Stimulated activated CD8-positive, alpha-beta memory T cell treated with anti-CD3 and anti-CD28 coated beads, Interleukin-4, amount 100 ng/mL, for 48 hours (primary cell): Measurements from ENCODE around the gene PSMD7.
"Not testable (repeated sequence)": the region's sequence is repeated elsewhere in the genome, so short reads cannot be mapped to it uniquely, and the experiment has no call there.

Source experiments
- DNase-seq: peaks from one replicate; pipeline ENCODE4 v3.0.0-alpha.2; 2020

PSMD7 gene

DNA sequence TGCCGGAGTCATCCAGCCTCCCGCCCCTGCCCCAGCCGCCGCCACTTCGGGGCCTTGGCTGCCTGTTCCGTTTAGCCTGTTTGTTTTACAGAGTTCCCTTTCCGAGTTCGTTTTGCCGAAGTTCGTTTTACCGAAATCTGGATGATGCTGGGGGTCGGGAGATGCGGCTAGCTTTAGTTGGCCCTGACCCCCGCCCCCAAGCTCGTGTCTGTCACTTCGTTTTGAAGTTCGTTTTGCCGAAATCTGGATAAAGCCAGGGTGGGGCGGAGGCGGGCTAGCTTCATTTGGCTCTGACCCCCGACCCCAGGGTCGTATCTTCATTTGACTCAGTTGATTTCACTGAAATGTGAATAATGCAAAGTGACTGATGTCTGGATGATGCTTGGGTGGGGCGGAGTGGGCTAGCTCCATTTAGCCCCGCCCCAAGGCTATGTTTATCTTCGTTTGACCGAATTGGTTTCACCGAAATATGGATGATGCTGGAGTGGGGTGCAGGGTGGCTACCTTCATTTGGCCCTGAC is 591 bp downstream of the PSMD7 start:
- peak; percentile 67 for DNase-seq

DNA sequence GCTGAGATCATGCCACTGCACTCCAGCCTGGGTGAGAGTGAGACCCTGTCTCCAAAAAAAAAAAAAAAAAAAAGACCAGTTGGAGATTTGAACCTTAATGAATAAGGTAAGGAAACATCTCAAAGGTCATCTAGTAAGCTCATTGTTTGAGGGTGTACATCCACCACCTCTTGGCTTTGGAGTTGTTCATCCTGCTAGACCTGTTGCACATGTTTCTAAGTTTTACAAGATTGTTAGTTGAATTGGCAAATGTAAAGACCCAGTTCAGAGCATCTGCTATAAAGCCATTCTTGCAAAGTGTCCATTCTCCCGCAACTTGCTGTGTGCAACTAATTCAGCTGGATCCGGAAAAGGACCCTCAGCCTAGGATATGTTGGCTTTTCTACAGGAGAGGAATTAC is 1.5 kb downstream of the PSMD7 start:
- no peak for DNase-seq

DNA sequence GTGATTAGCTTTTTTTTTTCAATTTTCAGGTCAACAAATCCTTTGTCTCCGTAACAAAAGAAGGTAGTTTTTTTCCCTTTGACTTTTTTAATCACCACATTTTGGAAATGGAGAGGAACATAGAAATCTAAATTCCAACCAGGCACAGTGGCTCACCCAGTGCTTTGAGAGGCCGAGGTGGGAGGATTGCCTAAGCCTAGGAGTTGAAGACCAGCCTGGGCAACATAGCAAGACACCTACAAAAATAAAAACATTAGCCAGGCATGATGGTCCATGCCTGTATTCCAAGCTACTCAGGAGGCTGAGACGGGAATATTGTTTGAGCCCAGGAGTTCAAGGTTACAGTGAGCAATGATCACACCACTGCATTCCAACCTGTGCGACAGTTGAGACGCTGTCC is 5.7 kb downstream of the PSMD7 start:
- no peak for DNase-seq

DNA sequence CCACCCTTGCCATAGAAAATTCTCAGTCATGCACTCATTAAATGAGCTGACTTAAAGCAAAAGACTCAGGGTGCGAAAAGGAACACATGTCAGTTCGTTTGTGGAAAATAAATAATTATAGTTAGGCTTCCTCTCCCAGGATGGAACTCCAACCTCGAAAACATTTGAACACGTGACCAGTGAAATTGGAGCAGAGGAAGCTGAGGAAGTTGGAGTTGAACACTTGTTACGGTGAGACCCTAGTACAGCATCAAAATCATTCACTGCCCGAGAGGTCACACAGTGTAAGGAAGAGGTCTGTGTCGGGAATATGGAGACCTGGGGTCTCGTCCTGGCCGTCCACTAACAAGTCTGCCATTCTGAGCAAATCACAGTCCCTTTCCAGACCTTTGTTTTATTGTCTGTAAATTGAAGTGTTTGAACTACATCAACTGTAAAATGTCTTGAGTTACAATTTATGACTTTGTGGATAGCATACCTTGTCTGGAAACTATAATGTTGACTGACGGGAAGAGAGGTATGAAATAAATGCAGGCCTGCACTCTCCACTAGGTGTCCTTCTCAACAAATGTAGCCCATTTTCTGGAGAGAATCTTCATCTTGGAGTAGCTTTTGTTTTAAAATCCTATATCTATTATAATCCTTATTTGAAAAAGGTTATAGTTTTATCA is 7.7 kb downstream of the PSMD7 start:
- no peak for DNase-seq

DNA sequence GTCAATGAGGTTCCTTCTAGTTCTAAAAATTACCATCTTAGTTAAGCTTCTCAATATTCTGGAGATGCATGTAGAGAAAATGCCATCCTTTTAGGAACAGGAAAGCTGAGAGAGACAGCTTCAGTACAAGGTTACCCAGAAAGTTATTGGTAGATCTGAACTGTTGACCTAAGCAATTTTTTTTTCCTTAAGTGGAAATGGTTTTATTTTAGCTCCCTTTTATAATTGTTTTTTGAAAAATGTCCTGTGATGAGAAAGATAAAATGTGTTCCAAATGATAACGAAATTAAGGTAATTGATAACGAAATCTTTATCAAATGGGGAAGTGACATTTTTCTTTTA is 8.2 kb downstream of the PSMD7 start:
- no peak for DNase-seq

DNA sequence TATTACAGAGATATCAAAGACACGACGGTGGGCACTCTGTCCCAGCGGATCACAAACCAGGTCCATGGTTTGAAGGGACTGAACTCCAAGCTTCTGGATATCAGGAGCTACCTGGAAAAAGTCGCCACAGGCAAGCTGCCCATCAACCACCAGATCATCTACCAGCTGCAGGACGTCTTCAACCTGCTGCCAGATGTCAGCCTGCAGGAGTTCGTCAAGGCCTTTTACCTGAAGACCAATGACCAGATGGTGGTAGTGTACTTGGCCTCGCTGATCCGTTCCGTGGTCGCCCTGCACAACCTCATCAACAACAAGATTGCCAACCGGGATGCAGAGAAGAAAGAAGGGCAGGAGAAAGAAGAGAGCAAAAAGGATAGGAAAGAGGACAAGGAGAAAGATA is 8.7 kb downstream of the PSMD7 start:
- no peak for DNase-seq

DNA sequence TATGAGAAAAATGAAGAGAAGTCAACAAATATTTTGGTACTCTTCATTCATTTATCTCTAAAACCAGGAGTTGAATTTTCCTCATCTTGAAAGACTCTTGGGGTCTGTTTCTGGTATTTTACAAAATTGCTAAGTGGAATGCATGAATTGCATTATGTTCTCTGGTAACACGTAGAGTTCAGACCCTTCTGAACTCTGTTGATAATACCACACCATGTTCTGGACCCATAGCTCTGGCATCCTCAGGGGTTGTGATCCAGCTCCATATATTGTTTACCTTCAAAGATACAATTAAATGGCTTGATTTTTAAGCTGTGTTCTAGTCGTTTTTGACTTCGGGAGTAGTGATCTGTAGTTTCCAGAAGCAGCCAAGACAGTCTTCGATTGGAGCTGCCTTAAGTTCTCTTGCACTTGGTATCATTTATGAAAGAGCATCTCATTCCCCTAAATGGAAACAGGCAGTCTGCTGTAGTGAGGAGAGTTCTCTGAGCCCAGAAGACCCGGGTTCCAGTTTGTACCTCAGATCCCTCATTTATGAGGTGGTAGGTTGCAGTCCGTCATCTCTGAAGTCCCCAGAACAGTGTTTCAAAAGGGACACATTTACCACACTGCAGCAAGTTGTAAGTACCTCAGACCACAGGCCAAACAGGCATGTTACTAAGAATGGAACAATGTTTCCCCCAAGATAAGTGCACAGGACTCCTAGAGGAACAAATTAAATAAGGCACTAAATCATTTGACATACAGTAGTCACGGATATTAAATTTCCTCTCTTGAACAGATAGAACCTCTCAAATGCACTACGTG is 9.6 kb downstream of the PSMD7 start:
- no peak for DNase-seq

DNA sequence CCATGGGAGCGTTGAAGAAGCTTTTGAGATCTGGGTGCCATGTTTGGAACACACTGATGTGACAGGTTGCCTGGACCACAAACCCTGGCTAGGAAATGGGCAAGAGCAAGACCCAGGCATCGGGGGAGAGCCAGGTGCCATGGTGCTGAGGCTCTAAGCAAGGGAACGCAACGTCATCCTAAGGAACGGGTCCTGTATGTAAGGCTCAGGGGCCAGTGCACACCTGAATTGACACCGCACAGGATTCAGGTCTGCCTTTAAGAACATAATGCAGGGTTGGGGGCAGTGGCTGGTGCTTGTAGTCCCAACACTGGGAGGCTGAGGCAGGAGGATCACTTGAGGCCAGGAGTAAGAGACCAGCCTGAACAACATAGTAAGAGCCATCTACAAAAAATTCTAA is 10.8 kb downstream of the PSMD7 start:
- no peak for DNase-seq

DNA sequence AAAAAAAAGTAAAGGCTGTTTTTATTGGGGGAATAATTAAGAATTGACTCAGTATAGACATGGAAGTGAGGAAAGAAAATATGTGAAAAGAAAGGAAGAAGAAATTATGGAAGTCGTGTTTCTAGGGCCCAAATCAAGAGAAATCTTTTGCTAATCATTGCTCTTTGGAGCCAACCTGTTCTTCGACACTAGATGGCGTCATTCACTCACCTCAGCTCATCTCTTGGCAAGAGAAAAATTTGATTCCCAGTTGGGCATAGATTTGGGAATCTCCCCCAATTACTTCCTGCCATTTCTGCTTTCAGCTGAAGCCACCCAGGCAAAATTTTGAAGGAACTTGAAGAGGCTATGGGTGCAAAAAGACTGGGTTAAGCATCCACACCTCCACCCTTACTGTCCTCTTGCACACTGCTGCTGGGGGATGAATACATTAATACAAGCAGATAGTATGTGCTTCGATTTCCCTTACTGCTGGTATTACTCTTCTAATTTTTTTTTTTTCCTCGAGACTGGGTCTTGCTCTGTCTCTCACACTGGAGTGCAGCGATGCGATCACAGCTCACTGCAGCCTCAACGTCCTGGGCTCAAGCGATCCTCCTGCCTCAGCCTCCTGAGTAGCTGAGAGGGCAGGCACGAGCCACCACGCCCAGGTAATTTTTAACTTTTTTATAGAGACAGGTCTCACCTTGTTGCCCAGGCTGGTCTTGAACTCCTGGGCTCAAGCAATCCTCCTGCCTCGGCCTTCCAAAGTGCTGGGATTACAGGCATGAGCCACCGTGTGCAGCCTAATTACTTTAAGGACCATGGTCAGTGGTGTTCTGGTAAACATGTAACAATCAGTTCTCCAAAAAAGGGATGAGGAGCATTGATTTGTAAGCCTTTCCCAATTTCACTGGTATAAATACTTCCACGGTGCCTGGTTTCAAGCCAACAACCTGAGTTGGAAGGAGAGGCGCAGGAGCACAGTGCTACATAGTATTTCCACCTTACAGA is 13.5 kb downstream of the PSMD7 start:
- no peak for DNase-seq

DNA sequence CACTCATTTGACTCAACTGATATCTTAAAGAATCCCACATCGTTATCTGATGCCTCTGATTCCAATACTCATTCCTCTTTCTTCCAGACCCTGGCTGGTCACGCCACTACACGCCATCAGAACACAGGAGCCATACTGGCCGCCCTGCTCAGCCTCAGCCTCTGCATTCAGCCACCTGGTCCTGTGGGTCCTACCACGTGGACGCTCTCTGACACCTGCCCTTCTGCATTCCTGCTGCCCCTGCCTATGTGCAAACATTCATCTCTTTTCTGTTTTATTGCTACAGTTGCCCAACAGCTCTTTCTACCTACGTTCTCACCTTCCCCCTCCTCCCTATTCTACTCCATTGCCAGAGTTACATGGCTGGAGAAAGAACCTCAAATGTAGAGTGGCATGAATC is 18.4 kb downstream of the PSMD7 start:
- no peak for DNase-seq

DNA sequence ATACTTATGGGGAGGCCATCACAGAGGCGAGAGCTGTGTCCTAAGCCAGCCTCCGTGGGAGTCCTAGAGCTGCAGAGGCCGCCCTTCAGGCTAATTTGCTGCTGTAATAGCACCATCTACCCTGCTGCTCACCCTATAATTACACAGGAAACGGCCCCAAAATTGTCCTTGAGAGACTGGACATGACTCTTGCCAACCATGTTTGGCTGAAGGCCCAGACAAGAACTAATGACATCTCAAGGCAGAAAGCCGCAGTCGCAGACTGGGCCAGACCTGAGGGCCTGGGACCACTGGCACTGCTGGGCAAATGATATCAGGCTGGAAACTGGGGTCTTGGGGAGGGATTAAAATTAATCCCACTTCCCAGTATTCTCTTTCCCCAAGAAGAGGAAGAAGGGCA is 24.1 kb downstream of the PSMD7 start:
- no peak for DNase-seq

DNA sequence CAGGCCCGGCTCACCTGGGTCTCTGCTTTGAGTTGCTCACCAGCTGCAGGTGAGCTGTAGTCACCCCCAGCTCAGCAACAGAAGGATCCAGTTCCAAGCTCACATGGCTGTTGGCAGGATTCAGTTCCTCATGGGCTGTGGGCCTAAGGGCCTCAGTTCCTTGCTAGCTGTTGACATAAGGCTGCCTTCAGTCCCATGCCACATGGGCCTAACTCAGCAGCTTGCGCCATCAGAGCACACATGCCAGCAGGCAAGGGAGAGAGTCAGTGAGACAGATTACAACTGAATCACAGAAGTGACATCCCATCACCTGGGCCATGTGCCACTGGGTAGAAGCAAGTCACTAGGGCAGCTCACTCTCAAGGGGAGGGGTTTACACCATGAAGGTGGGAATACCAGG is 24.7 kb downstream of the PSMD7 start:
- no peak for DNase-seq

DNA sequence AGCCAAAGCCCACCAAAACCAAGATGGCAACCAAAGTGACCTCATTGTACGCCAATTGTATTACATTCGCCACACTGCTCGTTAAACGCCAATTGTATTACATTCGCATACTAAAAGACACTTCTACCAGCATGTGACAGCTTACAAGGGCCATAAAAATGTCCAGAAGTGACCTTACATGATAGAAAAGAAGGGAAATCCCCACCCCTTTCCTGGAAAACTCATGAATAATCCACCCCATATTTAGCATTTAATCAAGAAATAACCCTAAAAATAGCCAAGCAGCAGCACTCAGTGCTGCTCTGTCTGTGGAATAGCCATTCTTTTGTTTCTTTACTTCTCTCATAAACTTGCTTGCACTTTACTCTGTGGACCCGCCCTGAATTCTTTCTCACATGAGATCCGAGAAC is 25.7 kb downstream of the PSMD7 start:
- no peak for DNase-seq

DNA sequence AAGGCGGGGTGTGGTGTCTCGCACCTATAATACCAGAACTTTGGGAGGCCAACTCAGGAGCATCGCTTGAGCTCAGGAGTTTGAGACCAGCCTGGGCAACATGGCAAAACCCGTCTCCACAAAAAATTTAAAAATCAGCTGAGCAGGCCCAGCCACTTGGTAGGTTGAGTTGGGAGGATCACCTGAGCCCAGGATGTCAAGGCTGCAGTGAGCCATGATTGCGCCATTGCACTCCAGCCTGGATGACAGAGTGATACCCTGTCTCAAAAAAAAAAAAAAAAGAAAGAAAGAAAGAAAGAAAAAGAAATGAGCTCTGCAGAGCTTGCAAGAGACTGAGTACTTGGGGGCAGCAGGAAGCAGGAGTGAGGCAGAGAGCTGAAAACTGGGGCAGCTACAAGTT is 28.2 kb downstream of the PSMD7 start:
- DNase-seq, result not testable (repeated sequence)

DNA sequence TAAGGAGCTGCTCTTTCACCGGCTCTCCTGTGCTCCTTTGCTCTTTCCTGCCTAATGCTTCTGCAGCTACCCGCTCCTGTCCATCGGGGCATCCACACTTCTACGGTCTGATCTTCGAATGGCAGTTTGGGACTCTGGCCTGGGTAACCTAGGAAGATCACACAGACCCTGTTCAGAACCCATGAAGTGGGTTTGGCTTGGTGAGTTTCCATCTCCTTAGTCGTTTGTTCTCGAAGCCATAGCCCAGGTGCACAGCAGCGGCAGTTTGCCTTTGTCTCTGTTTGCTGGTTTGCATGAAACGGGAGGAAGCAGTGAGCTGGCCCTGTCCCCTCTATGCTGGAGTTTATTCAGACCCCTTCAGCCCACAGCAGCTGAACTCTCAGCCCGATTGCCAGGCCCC is 29.0 kb downstream of the PSMD7 start:
- DNase-seq, result no peak

DNA sequence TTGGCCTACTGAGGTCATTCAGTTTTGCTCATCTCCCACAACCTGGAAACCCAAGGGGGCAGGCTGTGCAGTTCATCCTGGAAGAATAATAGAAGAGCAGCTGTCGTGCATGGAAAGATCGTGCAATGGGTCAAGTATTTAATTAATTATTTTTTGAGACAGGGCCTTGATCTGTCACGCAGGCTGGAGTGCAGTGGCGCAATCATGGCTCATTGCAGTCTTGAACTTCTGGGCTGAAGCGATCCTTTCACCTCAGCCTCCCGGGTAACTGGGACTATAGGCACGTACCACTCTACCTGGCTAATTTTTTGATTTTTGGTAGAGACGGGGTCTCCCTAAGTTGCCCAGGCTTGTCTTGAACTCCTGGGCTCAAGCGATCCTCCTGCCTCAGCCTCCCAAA is 31.7 kb downstream of the PSMD7 start:
- not testable (repeated sequence) for DNase-seq

DNA sequence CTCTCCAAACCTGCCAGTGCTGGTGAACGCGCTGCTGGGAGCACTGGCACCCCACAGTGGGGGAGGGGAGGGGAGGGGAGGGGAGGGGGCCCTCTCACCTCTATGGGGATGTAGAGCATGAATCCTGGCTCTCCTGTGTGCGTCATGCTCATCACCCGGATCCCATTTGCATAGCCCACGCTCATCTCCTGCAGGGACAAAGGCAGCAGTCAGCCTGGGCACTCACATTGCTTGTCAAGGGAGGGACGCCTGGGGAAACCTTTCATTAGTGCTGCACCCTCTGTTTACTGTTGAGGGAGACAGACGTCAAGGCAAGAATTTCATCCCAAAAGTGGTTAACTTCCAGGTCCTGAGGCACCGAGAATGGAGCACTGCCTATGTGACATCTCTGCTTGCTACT is 35.9 kb downstream of the PSMD7 start:
- not testable (repeated sequence) for DNase-seq

DNA sequence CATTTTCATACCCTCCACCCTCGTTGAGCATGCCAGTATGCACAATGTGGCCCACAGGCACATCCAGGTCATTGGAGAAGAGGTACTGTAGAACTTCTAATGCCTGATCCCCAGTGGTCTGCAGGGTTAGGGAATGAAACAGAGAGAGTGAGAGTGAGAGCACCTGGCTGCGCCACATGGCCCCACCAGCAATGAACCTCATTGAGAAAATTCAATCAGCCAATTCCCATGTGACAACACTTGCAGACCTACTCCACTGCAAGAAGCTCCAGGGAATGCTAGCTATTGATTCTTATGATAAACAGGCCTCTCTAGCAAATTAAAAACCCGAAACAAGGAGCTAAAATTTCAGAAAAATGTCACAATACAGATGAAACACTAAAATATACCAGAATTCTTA is 40.9 kb downstream of the PSMD7 start:
- DNase-seq, result not testable (repeated sequence)

DNA sequence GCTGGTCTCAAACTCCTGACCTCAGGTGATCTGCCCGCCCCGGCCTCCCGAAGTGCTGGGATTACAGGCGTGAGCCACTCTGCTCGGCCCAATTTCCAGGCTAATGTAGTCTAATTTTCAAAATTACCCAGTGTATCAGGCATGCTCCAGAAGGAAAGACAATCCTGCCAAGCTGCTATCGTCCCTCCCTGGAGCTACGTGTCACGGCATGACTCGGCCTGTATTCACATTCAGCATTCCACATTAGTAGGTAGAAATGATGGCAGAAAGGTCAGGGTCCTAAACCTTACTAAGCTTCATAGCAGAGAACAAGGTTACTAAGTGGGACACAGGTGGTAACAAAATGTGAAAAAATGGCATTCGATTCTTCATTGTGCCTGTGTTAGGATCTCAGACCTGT is 42.6 kb downstream of the PSMD7 start:
- DNase-seq, result not testable (repeated sequence)

DNA sequence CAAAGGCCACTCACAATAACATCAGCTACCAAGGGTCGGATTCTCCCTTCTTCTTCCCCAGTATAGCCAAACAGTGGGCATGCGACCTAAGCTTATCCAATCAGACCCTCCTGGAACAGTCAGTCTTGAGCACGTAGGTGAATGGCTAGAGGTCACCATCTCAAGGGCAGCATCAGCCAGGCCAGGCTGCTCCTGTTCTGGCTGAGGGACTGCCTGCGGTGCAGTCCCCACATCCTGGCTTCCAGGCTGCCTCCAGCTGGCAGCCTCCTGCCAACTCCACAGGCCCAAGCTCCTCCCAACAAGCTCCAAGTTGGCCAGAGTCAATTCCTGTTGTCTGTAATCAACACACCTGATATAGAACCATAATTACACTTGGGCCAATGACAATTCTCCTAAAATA is 56.4 kb downstream of the PSMD7 start:
- DNase-seq, result not testable (repeated sequence)
